Testis (tissue), 3 donors: Measurements from ENCODE around the gene ZFYVE27. TPM values are rescaled to one million over a fixed set of nuclear protein-coding genes. Genes with fewer than 3 reads are reported as not detected.

Source experiments
- DNase-seq: peaks from one replicate; pipeline ENCODE4 v3.0.0-alpha.2; 2019
- H3K27ac ChIP-seq, 2 donors: fragments of 200-600 bp; sonication (generic); one replicate each; pipeline ENCODE4 v1.5.1; 2019
- H3K27me3 ChIP-seq: fragments of 200-600 bp; sonication (generic); one replicate; pipeline ENCODE4 v1.5.1; 2019
- H3K36me3 ChIP-seq: fragments of 200-600 bp; sonication (generic); one replicate; pipeline ENCODE4 v1.5.1; 2017; ENCODE audit warnings: low read depth; ENCODE audit errors: missing control alignments
- H3K4me1 ChIP-seq: fragments of 200-600 bp; sonication (generic); one replicate; pipeline ENCODE4 v1.5.1; 2019
- H3K4me3 ChIP-seq, 2 donors: fragments of 200-600 bp; sonication (generic); one replicate each; pipeline ENCODE4 v1.5.1; 2017 to 2019
- H3K9me3 ChIP-seq: fragments of 200-600 bp; sonication (generic); one replicate; pipeline ENCODE4 v1.5.1; 2017
- CTCF ChIP-seq, 3 experiments: fragments of 450-650 bp in 2 of 3; fragments of 200-600 bp in 1 of 3; sonication (generic) in 1 of 3; IDR thresholded peaks; one replicate each; pipeline ENCODE4 v1.5.1; 2016 to 2019; ENCODE audit warnings: antibody characterized with exemption in 3 of 3, mild to moderate bottlenecking in 2 of 3, moderate library complexity in 1 of 3
- POLR2A ChIP-seq: fragments of 450-650 bp; IDR thresholded peaks from one replicate; pipeline ENCODE4 v1.6.1; 2017; ENCODE audit warnings: antibody characterized with exemption, mild to moderate bottlenecking, moderate library complexity
- WGBS, 2 donors: methylation state at CpG; one replicate each; pipeline ENCODE4 v1.1.5; 2018; 5-methylcytosine and 5-hydroxymethylcytosine counted together
- intact Hi-C: fragments of 100-400 bp; cut with DNase I; formaldehyde crosslinking; loops from one replicate; pipeline ENCODE4 v1.15.1; 2023; ENCODE audit warnings: low total_unique reads
- polyA plus RNA-seq: library from polyadenylated mRNA; stranded (reverse); fragments of 350-450 nt; fragmentation: Illumina TruSeq; extraction: RNeasy Lipid Tissue Mini Kit (QIAGEN cat#74804); gene quantifications from one replicate; pipeline ENCODE4 v1.2.3, GENCODE V29; 2014; ENCODE audit warnings: low read depth, low replicate concordance; ENCODE audit not compliant: insufficient read depth
- total RNA-seq, 2 donors: library from RNA; depleted of rRNA; stranded (reverse); fragments of >200 nt; gene quantifications; one replicate each; pipeline ENCODE4 v1.2.3, GENCODE V29; 2016

ZFYVE27 gene
- total and polyA plus RNA-seq, 3 donors from 2014 or later = 38.4 to 66.4 (median 64.8) TPM

GRCh38 chr10:97707134-97707861 is 29.6 kb upstream of the ZFYVE27 start:
- Histone ChIP-seq H3K27me3 (no peaks in the 10 kb centered on the region), H3K27ac (no peak overlapping the region), H3K4me3 (no peak overlapping the region), H3K4me1 (peaks cover 3% of the 10 kb centered on the region), H3K36me3 (no peaks in the 10 kb centered on the region), H3K9me3 (no peaks in the 10 kb centered on the region)
- no peak for DNase-seq
- intact Hi-C loops = no loop called here
- TF ChIP-seq CTCF (IDR thresholded peaks at IDR 0.05) (no peak), POLR2A (no peak)
- WGBS, 2 donors = 84 to 92% methylated on average over 3 to 10 of the region's 11 CpGs

- no peak for TF ChIP-seq CTCF (IDR thresholded peaks at IDR 0.05)
- no peak for TF ChIP-seq POLR2A
Observed at GRCh38 chr10:97708167-97708566, 28.8 kb upstream of the ZFYVE27 start.

GRCh38 chr10:97708976-97709946 is 27.7 kb upstream of the ZFYVE27 start:
- peaks cover 10% of the 10 kb centered on the region for H3K4me1 ChIP-seq

More at GRCh38 chr10:97708167-97708566, 28.8 kb upstream of the ZFYVE27 start:
- 64 to 78% methylated on average over 2 of the region's 2 CpGs for WGBS, 2 donors
- intact Hi-C loops = no loop called here
- Histone ChIP-seq H3K27me3 (no peaks in the 10 kb centered on the region), H3K4me1 (peaks cover 8% of the 10 kb centered on the region), H3K36me3 (no peaks in the 10 kb centered on the region), H3K9me3 (no peaks in the 10 kb centered on the region), H3K4me3 (no peak overlapping the region), H3K27ac (no peak overlapping the region)
- no peak for DNase-seq

More at GRCh38 chr10:97708976-97709946, 27.7 kb upstream of the ZFYVE27 start:
- H3K36me3 ChIP-seq = no peaks in the 10 kb centered on the region
- H3K27me3 ChIP-seq = no peaks in the 10 kb centered on the region
- 47 to 53% methylated on average over 17 to 18 of the region's 18 CpGs for WGBS, 2 donors
- no peak overlapping the region for H3K4me3 ChIP-seq
- TF ChIP-seq POLR2A (no peak), CTCF (IDR thresholded peaks at IDR 0.05) (peak in 2 of 3 experiments; percentile 67 to 70)
- no peaks in the 10 kb centered on the region for H3K9me3 ChIP-seq
- peak; percentile 89 for DNase-seq
- H3K27ac ChIP-seq = peak overlapping the region in 1 of 2 donors; percentile 57
- intact Hi-C loops = no loop called here
